HFF-Myc (cell line): ENCODE data around the gene EIF2B2.

Experiments used
- DNase-seq: peaks from one replicate; pipeline ENCODE4 v3.0.0-alpha.2; 2011; ENCODE audit warnings: low read depth; ENCODE audit errors: extremely low read depth
- H3K4me3 ChIP-seq: replicated peaks from 2 replicates; pipeline ENCODE4 v1.5.1; 2011; ENCODE audit warnings: low read depth, mild to moderate bottlenecking, control low read depth, low read length
- CTCF ChIP-seq: IDR thresholded peaks from 2 replicates; pipeline ENCODE4 v1.5.1; 2012; ENCODE audit warnings: mild to moderate bottlenecking, low read depth, low read length, control low read depth; ENCODE audit errors: missing control alignments

EIF2B2 gene

DNA sequence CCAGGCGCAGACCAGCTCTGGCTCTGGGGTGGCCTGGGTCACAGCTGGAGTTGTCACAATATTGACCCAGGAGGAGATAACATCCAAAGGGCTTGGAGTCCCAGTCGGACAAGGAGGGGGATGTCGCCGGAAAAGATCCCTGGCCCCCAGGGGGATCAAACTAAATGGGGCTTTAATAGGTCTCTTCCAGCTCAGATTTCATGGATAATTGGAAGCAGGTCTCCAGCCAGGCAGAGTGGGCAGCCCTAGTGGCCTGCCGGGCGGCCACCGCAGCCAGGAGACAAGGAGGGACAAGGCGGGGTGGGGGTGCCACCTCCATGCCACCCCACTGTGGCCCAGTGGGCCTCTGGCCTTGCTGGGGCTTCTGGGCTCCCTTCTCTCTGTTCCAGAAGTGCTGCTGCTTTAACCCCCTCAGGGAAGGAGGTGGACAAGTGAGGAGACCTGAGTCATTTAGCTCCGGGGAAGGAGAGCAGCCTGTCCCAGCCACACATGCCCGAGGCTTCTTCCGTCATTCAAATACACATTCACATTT lies 24.2 kb upstream of the EIF2B2 start:
- DNase-seq = no peak
- no peak overlapping the region for H3K4me3 ChIP-seq
- TF ChIP-seq CTCF = no peak

- no peak for TF ChIP-seq CTCF
- no peak for DNase-seq
- no peak overlapping the region for H3K4me3 ChIP-seq
Measured at GRCh38 chr14:74979029-74979428, 23.7 kb upstream of the EIF2B2 start.

GRCh38 chr14:74979442-74980397 lies 23.0 kb upstream of the EIF2B2 start:
- TF ChIP-seq CTCF = peak; percentile 38
- no peak overlapping the region for H3K4me3 ChIP-seq
- DNase-seq = no peak

DNA sequence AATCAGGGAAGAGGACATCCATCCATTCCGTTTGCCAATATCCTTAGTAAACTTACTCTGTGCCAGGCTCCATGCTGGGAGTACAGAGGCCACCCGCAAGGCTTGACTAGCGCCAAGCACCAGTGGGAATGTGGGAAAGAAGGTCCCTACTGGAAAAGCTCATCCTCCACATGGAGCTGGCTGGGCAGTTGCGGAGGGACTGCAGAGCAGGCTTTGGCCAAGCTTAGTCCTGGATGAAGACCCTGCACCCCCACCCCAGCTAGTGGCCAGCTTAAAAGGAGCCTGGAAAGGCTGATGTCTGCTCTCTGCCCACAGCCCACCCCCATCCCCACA lies 22.4 kb upstream of the EIF2B2 start:
- no peak overlapping the region for H3K4me3 ChIP-seq
- no peak for TF ChIP-seq CTCF
- DNase-seq = no peak

DNA sequence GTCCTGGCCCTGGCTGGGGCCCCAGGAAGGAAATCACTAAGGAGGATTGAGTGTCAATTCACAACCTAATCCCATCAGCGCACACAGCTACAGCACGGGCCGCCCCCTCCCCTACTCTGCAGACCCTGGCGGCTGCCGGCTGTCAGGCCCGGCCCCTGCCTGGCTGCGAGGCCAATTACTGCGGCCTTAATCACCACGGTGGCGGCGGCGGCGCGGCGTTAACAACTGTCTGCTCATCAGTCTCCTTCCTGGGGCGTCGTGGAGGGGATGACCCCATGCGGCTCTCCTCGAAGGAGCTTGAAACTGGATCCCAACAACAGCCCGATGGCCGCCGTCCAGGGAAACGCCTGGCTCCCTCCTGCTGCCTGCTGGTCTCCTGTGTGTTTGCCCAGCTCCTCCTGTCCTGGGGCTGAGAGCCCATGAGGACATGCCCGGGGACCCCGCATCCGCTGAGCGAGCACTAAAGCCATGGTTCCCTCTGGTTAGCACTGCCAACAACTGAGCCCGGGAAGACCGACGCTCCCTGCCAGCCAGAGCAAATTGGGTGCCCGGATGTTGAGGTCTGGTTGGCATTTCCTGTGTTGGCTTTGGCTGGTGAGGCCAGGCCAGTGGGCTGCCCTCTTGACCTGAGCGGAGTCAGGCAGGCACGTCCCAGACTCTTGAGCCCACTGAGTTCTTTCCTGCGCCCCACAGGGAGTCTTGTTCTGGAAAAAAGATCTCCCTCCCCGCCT lies 21.8 kb upstream of the EIF2B2 start:
- no peak for DNase-seq
- TF ChIP-seq CTCF = no peak
- no peak overlapping the region for H3K4me3 ChIP-seq

GRCh38 chr14:74981462-74981782 lies 21.3 kb upstream of the EIF2B2 start:
- no peak for TF ChIP-seq CTCF
- DNase-seq = no peak
- H3K4me3 ChIP-seq = no peak overlapping the region
